ENCODE results near the gene YJU2. TPM values are rescaled to one million over a fixed set of nuclear protein-coding genes. Genes with fewer than 3 reads are reported as not detected.

YJU2 gene
- total and polyA plus RNA-seq, 2 of the 13 experiments (the other 11 are each of a cell fraction or from before 2014, with no cell fraction given), result 9.3 to 17.9 TPM

DNA sequence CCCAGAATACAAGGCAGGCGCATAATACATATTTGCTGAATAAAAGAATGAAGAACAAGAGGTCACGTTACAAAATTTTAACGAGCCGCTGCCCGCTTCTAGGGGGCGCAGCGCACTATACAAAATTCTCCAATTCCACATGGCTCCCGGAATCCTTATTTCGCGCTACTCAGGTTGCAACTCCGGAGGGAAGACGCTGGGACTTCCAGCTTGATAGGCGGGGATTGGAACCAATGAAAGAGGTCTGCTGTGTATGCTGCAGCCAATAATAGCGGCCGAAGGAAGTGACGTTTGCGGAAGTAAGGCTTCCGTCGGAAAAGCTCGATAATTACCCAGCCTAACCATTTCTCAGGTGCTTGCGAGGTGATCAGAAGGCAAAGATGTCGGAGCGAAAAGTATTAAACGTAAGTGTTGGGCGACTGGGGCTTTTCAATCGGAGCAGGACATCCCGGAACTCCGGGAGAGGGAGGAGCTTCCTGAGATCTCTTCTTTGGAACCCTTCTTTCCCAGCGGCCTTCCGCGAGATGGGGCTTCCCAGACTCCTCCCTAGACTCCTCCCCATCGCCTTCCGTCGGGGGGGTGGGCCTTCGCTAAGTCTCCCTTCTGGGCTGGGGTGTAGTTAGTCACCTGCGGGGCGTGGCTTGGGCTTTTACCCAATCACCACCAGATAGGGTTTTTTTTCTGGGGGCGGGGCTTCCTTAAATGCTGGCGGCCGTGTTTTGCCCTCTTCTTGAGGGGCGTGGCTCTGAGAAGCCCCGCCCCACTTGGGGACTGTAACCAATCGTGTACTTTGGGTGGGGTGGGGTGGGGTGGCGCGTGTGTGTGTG is at the start of gene YJU2 (continued):
- TF ChIP-seq ZNF782 (CRISPR knock-in tag; IDR thresholded peaks at IDR 0.05; ENCODE audit: borderline replicate concordance) (no peak), CAMTA2 (CRISPR knock-in tag; IDR thresholded peaks at IDR 0.05; ENCODE audit: borderline replicate concordance) (peak; percentile 90; the same call in 1 of the 2 replicates), SRY (CRISPR knock-in tag; IDR thresholded peaks at IDR 0.05) (no peak; the same call in 1 of the 2 replicates), ZNF496 (CRISPR knock-in tag; IDR thresholded peaks at IDR 0.05; ENCODE audit: insufficient replicate concordance) (no peak), GMEB2 (CRISPR knock-in tag; IDR thresholded peaks at IDR 0.05; ENCODE audit: low read depth) (no peak), AKAP8 (CRISPR knock-in tag; IDR thresholded peaks at IDR 0.05) (no peak), ZNF672 (CRISPR knock-in tag; IDR thresholded peaks at IDR 0.05) (no peak), ZBTB42 (CRISPR knock-in tag; IDR thresholded peaks at IDR 0.05) (no peak), FOXP4 (CRISPR knock-in tag; IDR thresholded peaks at IDR 0.05) (peak; percentile 22; the same call in 1 of the 2 replicates), MBD4 (IDR thresholded peaks at IDR 0.05; ENCODE audit: borderline replicate concordance, low read length) (no peak), MXI1 (IDR thresholded peaks at IDR 0.05; ENCODE audit: borderline replicate concordance, low read depth, low read length) (peak; percentile 83; the same call in 2 of the 3 replicates), RBM39 (IDR thresholded peaks at IDR 0.05; ENCODE audit: low read depth, low read length, poor library complexity, severe bottlenecking) (no peak), ZNF576 (CRISPR knock-in tag; IDR thresholded peaks at IDR 0.05) (no peak), KLF12 (CRISPR knock-in tag; IDR thresholded peaks at IDR 0.05; ENCODE audit: borderline replicate concordance) (no peak; the same call in 1 of the 2 replicates), DPF2 (CRISPR knock-in tag; IDR thresholded peaks at IDR 0.05; ENCODE audit: borderline replicate concordance, low read depth) (no peak), NBN (conservative IDR thresholded peaks at IDR 0.05) (no peak), GATAD1 (CRISPR knock-in tag; IDR thresholded peaks at IDR 0.05) (peak; percentile 98), YY1 (IDR thresholded peaks at IDR 0.05; ENCODE audit: insufficient read depth, insufficient replicate concordance, low read depth, low read length) (peak; percentile 81), HNF4A (CRISPR knock-in tag; IDR thresholded peaks at IDR 0.05) (no peak)
- TF ChIP-seq, protein P1, sequence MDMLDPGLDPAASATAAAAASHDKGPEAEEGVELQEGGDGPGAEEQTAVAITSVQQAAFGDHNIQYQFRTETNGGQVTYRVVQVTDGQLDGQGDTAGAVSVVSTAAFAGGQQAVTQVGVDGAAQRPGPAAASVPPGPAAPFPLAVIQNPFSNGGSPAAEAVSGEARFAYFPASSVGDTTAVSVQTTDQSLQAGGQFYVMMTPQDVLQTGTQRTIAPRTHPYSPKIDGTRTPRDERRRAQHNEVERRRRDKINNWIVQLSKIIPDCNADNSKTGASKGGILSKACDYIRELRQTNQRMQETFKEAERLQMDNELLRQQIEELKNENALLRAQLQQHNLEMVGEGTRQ (IDR thresholded peaks at IDR 0.05; ENCODE audit: low read depth, low read length), result no peak
- TF ChIP-seq, protein P1 (CRISPR knock-in tag; IDR thresholded peaks at IDR 0.05; ENCODE audit: borderline replicate concordance), result no peak
- TF ChIP-seq, protein P2, sequence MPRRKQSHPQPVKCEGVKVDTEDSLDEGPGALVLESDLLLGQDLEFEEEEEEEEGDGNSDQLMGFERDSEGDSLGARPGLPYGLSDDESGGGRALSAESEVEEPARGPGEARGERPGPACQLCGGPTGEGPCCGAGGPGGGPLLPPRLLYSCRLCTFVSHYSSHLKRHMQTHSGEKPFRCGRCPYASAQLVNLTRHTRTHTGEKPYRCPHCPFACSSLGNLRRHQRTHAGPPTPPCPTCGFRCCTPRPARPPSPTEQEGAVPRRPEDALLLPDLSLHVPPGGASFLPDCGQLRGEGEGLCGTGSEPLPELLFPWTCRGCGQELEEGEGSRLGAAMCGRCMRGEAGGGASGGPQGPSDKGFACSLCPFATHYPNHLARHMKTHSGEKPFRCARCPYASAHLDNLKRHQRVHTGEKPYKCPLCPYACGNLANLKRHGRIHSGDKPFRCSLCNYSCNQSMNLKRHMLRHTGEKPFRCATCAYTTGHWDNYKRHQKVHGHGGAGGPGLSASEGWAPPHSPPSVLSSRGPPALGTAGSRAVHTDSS (CRISPR knock-in tag; conservative IDR thresholded peaks at IDR 0.05), result no peak
